ENCODE measurements around the gene NEMP1.
A peak's percentile ranks its signal among the peaks of the same experiment; 100 is the strongest.

NEMP1 gene

DNA sequence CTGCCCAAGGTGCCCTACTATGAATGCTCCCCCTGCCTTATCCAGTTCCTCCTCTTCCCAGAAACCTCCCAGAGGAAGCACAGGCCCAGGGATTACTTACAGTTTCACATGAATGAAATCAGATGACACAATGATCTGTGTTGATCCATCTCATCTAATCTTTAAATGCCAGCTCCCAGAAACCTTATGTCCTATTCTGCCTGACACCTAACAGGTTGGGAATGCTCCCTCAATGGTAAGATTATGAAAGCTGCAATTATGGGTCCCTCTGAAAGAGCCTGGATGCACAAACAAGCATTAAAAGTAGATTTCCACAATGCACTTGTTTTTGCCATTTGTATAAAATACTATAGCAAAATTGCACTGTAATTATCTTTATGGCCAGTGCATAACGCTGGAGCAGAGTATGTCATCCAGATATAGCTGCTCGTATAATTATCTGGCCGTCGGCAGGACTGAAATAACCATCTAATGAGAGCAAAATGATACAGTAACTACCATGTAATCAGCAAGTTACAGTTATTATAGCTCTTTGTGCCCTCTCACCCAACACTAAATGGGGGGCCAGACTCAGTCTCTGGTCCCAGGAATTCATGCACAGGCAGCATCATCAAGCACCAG, 67.9 kb downstream of the NEMP1 start:
- no peak for TF ChIP-seq CTCF (IDR thresholded peaks at IDR 0.05; ENCODE audit: low read depth, low read length)
- DNase-seq (ENCODE audit: low read depth in 2 of 2), result no peak
- no peak overlapping the region for H3K4me3 ChIP-seq (replicated peaks in 1 of 2; ENCODE audit: low read depth in 2 of 2, low read length in 2 of 2)

GRCh38 chr12:57009949-57010626, 68.5 kb downstream of the NEMP1 start:
- TF ChIP-seq CTCF (IDR thresholded peaks at IDR 0.05; ENCODE audit: low read depth, low read length), result no peak
- DNase-seq (ENCODE audit: low read depth in 2 of 2), result no peak
- no peak overlapping the region for H3K4me3 ChIP-seq (replicated peaks in 1 of 2; ENCODE audit: low read depth in 2 of 2, low read length in 2 of 2)

- TF ChIP-seq CTCF (IDR thresholded peaks at IDR 0.05; ENCODE audit: low read depth, low read length), result peak; percentile 58
- peak; percentile 77 to 85 for DNase-seq (ENCODE audit: low read depth in 2 of 2)
- H3K4me3 ChIP-seq (replicated peaks in 1 of 2; ENCODE audit: low read depth in 2 of 2, low read length in 2 of 2), result no peak overlapping the region
Observed at GRCh38 chr12:57008178-57008577, 70.4 kb downstream of the NEMP1 start.

DNA sequence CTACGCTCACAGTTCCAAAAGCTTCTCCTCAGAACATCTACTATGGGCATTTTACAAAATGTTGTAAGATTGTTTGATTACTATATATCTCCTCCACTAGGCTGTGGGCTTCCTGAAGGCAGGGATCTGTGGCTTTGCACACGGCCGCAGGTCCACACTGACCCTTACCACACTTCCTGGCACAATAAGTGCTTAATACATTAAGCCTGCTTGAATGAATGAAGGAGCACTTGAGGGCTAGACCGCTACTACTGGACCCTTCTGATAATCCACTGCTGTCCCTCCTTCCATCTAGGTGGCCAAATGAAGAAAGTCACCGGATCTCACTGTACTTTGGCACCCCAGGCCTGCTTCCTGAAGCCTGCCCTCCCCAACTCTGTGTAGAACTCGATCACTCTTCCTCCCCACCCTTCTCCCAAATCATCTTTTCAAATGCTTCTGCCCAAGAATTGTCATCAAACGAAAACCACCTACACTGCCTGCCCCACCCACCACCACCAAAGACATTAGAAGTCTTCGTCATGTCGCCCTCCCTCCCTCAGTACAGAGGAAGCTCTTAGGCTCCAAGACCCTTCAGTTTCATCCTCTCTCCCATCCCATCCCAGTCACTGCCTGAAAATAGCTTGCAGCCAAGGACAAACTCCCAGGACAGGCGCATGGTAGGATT, 71.6 kb downstream of the NEMP1 start:
- TF ChIP-seq CTCF (IDR thresholded peaks at IDR 0.05; ENCODE audit: low read depth, low read length), result no peak
- peak overlapping the region; percentile 23 to 45 for H3K4me3 ChIP-seq (replicated peaks in 1 of 2; ENCODE audit: low read depth in 2 of 2, low read length in 2 of 2)
- no peak for DNase-seq (ENCODE audit: low read depth in 2 of 2)

GRCh38 chr12:57005980-57006808, 72.4 kb downstream of the NEMP1 start, which contains the start of gene ZBTB39:
ZBTB39 (minus strand) TSS chr12:57006546; CDS start chr12:57004917, 1,629 bp downstream.
- peak; percentile 27 for TF ChIP-seq CTCF (IDR thresholded peaks at IDR 0.05; ENCODE audit: low read depth, low read length)
- H3K4me3 ChIP-seq (replicated peaks in 1 of 2; ENCODE audit: low read depth in 2 of 2, low read length in 2 of 2), result peak within 1 kb of the TSS; percentile 80 to 88
- peak; percentile 36 to 69 for DNase-seq (ENCODE audit: low read depth in 2 of 2)
